Measurements from ENCODE around the gene MLF1. TPM values are rescaled to one million over a fixed set of nuclear protein-coding genes. Genes with fewer than 3 reads are reported as not detected.

The MLF1 gene
- 8.4 and 8.9 TPM in 2 replicates for total RNA-seq

GRCh38 chr3:158570999-158571702, at the start of gene MLF1:
Gene MLF1 (plus strand): TSS chr3:158571194. CDS start chr3:158571301, 107 bp downstream.

GRCh38 chr3:158644345-158644908, 73.4 kb downstream of the MLF1 start, which contains the start of gene GFM1:
Gene GFM1 (plus strand): TSS chr3:158644527. CDS start chr3:158644635, 108 bp downstream.

Small RNA genes lying within 50 kb of the gene (small RNA-seq; reads per million reads assigned to genes)
- gene AC025033.1: not detected

Other genes with a start within 250 kb of the MLF1 start
- 43.5 and 49.3 TPM in 2 replicates for gene GFM1, start 73.3 kb downstream of the MLF1 start, total RNA-seq
- 9.1 and 13.6 TPM in 2 replicates for gene LXN, start 101.5 kb downstream of the MLF1 start, total RNA-seq
- 0.61 and 0.65 TPM in 2 replicates for gene RARRES1, start 161.3 kb downstream of the MLF1 start, total RNA-seq
- gene MFSD1, start 230.9 kb downstream of the MLF1 start, total RNA-seq: 84.2 and 87.1 TPM in 2 replicates

Measured in hair follicle dermal papilla cell (primary cell).